Hematopoietic multipotent progenitor cell treated with erythropoietin and hydrocortisone succinate and interleukin-3 and kit ligand, for 17 days (in vitro differentiated cells): ENCODE measurements around the gene GPR176.
"Not testable (repeated sequence)": the region's sequence is repeated elsewhere in the genome, so short reads cannot be mapped to it uniquely, and the experiment has no call there.

Experiments
- DNase-seq: peaks from one replicate; pipeline ENCODE4 v3.0.0-alpha.2; 2015; ENCODE audit warnings: low spot score

The GPR176 gene

GRCh38 chr15:39935241-39935640 lies 15.2 kb upstream of the GPR176 start:
- DNase-seq = no peak

GRCh38 chr15:39934397-39935071 lies 14.5 kb upstream of the GPR176 start:
- no peak for DNase-seq

- DNase-seq = no peak
Measured at GRCh38 chr15:39931615-39932014, 11.5 kb upstream of the GPR176 start.

GRCh38 chr15:39926526-39926925 lies 6.5 kb upstream of the GPR176 start:
- no peak for DNase-seq

- DNase-seq = peak; percentile 63
Measured at GRCh38 chr15:39925112-39925842, 5.2 kb upstream of the GPR176 start.

- no peak for DNase-seq
Measured at GRCh38 chr15:39924437-39924836, 4.4 kb upstream of the GPR176 start.

- DNase-seq = no peak
Measured at GRCh38 chr15:39922462-39923092, 2.5 kb upstream of the GPR176 start.

GRCh38 chr15:39921274-39921638 lies 1.2 kb upstream of the GPR176 start:
- no peak for DNase-seq

GRCh38 chr15:39920510-39921273 lies 626 bp upstream of the GPR176 start:
- peak; percentile 72 for DNase-seq

- no peak for DNase-seq
Measured at GRCh38 chr15:39919411-39919747, 687 bp downstream of the GPR176 start.

GRCh38 chr15:39918688-39919385 lies 1.2 kb downstream of the GPR176 start:
- no peak for DNase-seq

GRCh38 chr15:39914977-39915376 lies 5.1 kb downstream of the GPR176 start:
- no peak for DNase-seq

GRCh38 chr15:39909007-39909406 lies 11.1 kb downstream of the GPR176 start:
- no peak for DNase-seq

- no peak for DNase-seq
Measured at GRCh38 chr15:39908186-39908585, 11.9 kb downstream of the GPR176 start.

GRCh38 chr15:39907216-39907615 lies 12.8 kb downstream of the GPR176 start:
- DNase-seq = no peak

GRCh38 chr15:39904115-39904514 lies 16.0 kb downstream of the GPR176 start:
- no peak for DNase-seq

- no peak for DNase-seq
Measured at GRCh38 chr15:39898317-39898716, 21.7 kb downstream of the GPR176 start.

GRCh38 chr15:39896846-39897245 lies 23.2 kb downstream of the GPR176 start:
- no peak for DNase-seq

- peak; percentile 18 for DNase-seq
Measured at GRCh38 chr15:39896101-39896500, 24.0 kb downstream of the GPR176 start.

- not testable (repeated sequence) for DNase-seq
Measured at GRCh38 chr15:39893051-39893450, 27.0 kb downstream of the GPR176 start.

GRCh38 chr15:39892418-39892817 lies 27.6 kb downstream of the GPR176 start:
- DNase-seq = no peak

GRCh38 chr15:39890621-39891020 lies 29.4 kb downstream of the GPR176 start:
- DNase-seq = no peak
